Neutrophil (primary cell): ENCODE data around the gene NFIB.

Experiments
- H3K27ac ChIP-seq: fragments of 200-600 bp; sonication (generic); 2 replicates; pipeline ENCODE4 v1.5.1; 2016; ENCODE audit warnings: mild to moderate bottlenecking, moderate library complexity
- H3K27me3 ChIP-seq: fragments of 200-600 bp; sonication (generic); 2 replicates; pipeline ENCODE4 v1.6.0; 2016; ENCODE audit warnings: mild to moderate bottlenecking
- H3K36me3 ChIP-seq: fragments of 200-600 bp; sonication (generic); 2 replicates; pipeline ENCODE4 v1.5.1; 2017
- H3K4me1 ChIP-seq, 2 experiments: fragments of 200-600 bp in 1 of 2; sonication (generic) in 1 of 2; 1 replicate in 1 of 2; 2 replicates in 1 of 2; pipeline versions ENCODE4 v1.5.1 to v1.6.1; 2013 to 2016; ENCODE audit warnings: low read depth in 1 of 2, low read length in 1 of 2, mild to moderate bottlenecking in 1 of 2, moderate library complexity in 1 of 2; ENCODE audit not compliant: control insufficient read depth in 1 of 2, insufficient read depth in 1 of 2
- H3K4me3 ChIP-seq, 2 experiments: fragments of 200-600 bp in 1 of 2; sonication (generic) in 1 of 2; 1 replicate in 1 of 2; 2 replicates in 1 of 2; pipeline ENCODE4 v1.5.1; 2013 to 2016; ENCODE audit warnings: low read depth in 1 of 2, low read length in 1 of 2, mild to moderate bottlenecking in 1 of 2, moderate library complexity in 1 of 2
- H3K9me3 ChIP-seq: fragments of 200-600 bp; sonication (generic); 2 replicates; pipeline ENCODE4 v1.5.1; 2016
- CTCF ChIP-seq: fragments of 200-600 bp; sonication (generic); IDR thresholded peaks from 2 replicates; pipeline ENCODE4 v1.5.1; 2016; ENCODE audit warnings: antibody characterized with exemption

The NFIB gene

GRCh38 chr9:14327036-14327435 lies 13.1 kb upstream of the NFIB start:
- H3K4me1 ChIP-seq = peaks cover 5 to 10% of the 10 kb centered on the region in 2 experiments
- H3K36me3 ChIP-seq = no peaks in the 10 kb centered on the region
- no peak overlapping the region for H3K4me3 ChIP-seq

GRCh38 chr9:14326264-14326826 lies 12.4 kb upstream of the NFIB start:
- Histone ChIP-seq H3K27ac (no peak overlapping the region), H3K4me1 (peaks cover 6 to 12% of the 10 kb centered on the region in 2 experiments), H3K36me3 (no peaks in the 10 kb centered on the region), H3K27me3 (peaks cover 82% of the 10 kb centered on the region), H3K4me3 (no peak overlapping the region), H3K9me3 (no peaks in the 10 kb centered on the region)
- no peak for TF ChIP-seq CTCF

More at GRCh38 chr9:14327036-14327435, 13.1 kb upstream of the NFIB start:
- TF ChIP-seq CTCF = no peak
- Histone ChIP-seq H3K9me3 (no peaks in the 10 kb centered on the region), H3K27ac (no peak overlapping the region), H3K27me3 (peaks cover 75% of the 10 kb centered on the region)

- Histone ChIP-seq H3K36me3 (no peaks in the 10 kb centered on the region), H3K9me3 (no peaks in the 10 kb centered on the region), H3K27me3 (peaks cover 94% of the 10 kb centered on the region), H3K4me3 (no peak overlapping the region), H3K27ac (no peak overlapping the region), H3K4me1 (peaks cover 6 to 12% of the 10 kb centered on the region in 2 experiments)
- no peak for TF ChIP-seq CTCF
Measured at GRCh38 chr9:14325147-14325546, 11.2 kb upstream of the NFIB start.

- Histone ChIP-seq H3K4me3 (no peak overlapping the region), H3K9me3 (no peaks in the 10 kb centered on the region), H3K27me3 (peaks cover 100% of the 10 kb centered on the region), H3K4me1 (peaks cover 6 to 12% of the 10 kb centered on the region in 2 experiments), H3K36me3 (no peaks in the 10 kb centered on the region), H3K27ac (no peak overlapping the region)
- TF ChIP-seq CTCF = no peak
Measured at GRCh38 chr9:14323985-14324650, 10.2 kb upstream of the NFIB start.

GRCh38 chr9:14323083-14323971 lies 9.4 kb upstream of the NFIB start:
- Histone ChIP-seq H3K4me3 (peak overlapping the region; percentile 48 to 65), H3K36me3 (no peaks in the 10 kb centered on the region), H3K9me3 (no peaks in the 10 kb centered on the region), H3K27ac (no peak overlapping the region), H3K4me1 (peaks cover 6 to 12% of the 10 kb centered on the region in 2 experiments), H3K27me3 (peaks cover 100% of the 10 kb centered on the region)
- TF ChIP-seq CTCF = no peak
